Measurements from ENCODE around the gene RARG. TPM values are rescaled to one million over a fixed set of nuclear protein-coding genes. Genes with fewer than 3 reads are reported as not detected.

RARG gene
- total and polyA plus RNA-seq, 2 of the 8 experiments (the other 6 are each of a cell fraction or from before 2014, with no cell fraction given): 68.6 to 68.9 TPM

DNA sequence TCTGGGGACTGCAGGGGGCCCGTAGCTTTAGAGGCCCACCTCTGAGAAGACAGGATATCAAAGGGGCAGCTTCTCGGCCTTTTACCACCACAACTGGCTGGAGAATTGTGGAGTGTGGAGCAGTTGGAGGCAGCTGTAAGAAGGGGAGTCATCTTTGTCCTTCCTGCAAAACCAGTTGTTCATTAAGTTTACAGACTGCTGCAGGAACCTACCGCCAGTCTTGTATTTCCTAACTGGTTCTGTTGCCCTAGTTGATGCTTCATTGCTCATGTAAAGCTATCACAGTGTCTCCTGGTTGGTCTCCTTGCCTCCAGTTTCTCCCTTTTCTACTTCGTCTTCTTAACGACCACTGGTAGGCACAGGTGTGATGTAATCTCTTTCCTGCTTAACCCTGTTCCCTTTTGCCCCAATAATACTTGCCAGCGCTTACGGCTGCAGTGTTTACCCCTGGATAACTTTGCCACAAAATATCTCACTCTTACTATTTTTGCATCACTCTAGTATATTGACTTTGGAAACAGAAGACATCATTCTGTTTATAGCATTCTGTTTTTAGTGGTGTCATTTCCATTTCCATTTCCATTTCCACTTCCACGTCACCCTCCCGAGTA is 48.0 kb upstream of the RARG start:
- H4K20me1 ChIP-seq (replicated peaks in 1 of 2; ENCODE audit: control insufficient read depth in 1 of 2, insufficient read depth in 2 of 2, low read length in 2 of 2): peaks cover 0 to 3% of the 10 kb centered on the region in 2 experiments
- no peak overlapping the region for H4K8ac ChIP-seq (ENCODE audit: extremely low read depth, insufficient read depth, low read length)
- 93% methylated on average over 9 of the region's 9 CpGs; no CpG with 5 or more reads in 1 of the 2 experiments for WGBS, 2 experiments (ENCODE audit: extremely low coverage in 1 of 2, insufficient coverage in 1 of 2, insufficient read length in 1 of 2, insufficient replicate concordance in 2 of 2, low coverage in 1 of 2, low lambda C conversion rate in 2 of 2, missing lambda C conversion rate in 1 of 2)
- CTCF ChIA-PET (ENCODE audit: partially characterized antibody): interaction anchor here (0.6 to 28.3 kb wide), 12 partner anchors 9 to 120 kb away, joined by 3 to 573 read pairs (median 4); partner anchors contain the start of genes ESPL1, ITGB7 and MYG1
- H3K4me2 ChIP-seq (ENCODE audit: insufficient read depth in 1 of 2, low read depth in 2 of 2, low read length in 2 of 2): no peak overlapping the region
- H3K56ac ChIP-seq (replicated peaks; ENCODE audit: insufficient read length, low read depth, low read length): no peak overlapping the region
- H2BK20ac ChIP-seq (ENCODE audit: low read length): no peak overlapping the region
- H3K4me1 ChIP-seq (replicated peaks in 1 of 4; ENCODE audit: control insufficient read depth in 3 of 4, insufficient read depth in 4 of 4, low read length in 3 of 4): no peaks in the 10 kb centered on the region
- no peaks in the 10 kb centered on the region for H3K23me2 ChIP-seq (ENCODE audit: low read depth, low read length)
- no peak overlapping the region for H3K4ac ChIP-seq (replicated peaks; ENCODE audit: insufficient read length, low read depth, low read length)
- no peak overlapping the region for H2AFZ ChIP-seq (ENCODE audit: low read length)
- no peak overlapping the region for H2BK12ac ChIP-seq (ENCODE audit: low read depth, low read length)
- no peak overlapping the region for H3K14ac ChIP-seq (ENCODE audit: insufficient read length)
- no peaks in the 10 kb centered on the region for H3K79me2 ChIP-seq (ENCODE audit: control insufficient read depth in 1 of 2, insufficient read depth in 2 of 2, low read length in 2 of 2)
- FAIRE-seq (no peak), DNase-seq (ENCODE audit: low read depth in 1 of 2, low spot score in 2 of 2) (no peak)
- no peak overlapping the region for H4K5ac ChIP-seq (ENCODE audit: insufficient read length, low read depth, low read length)
- no peak overlapping the region for H2BK15ac ChIP-seq (ENCODE audit: low read length)
- H3K79me1 ChIP-seq (ENCODE audit: low read depth, low read length): no peaks in the 10 kb centered on the region
- no peak overlapping the region for H3K9ac ChIP-seq (replicated peaks in 1 of 4; ENCODE audit: extremely low read depth in 1 of 4, low read depth in 3 of 4, low read length in 3 of 4)
- no peak overlapping the region for H3K23ac ChIP-seq (ENCODE audit: insufficient read length)
- POLR2A ChIA-PET (ENCODE audit: partially characterized antibody): interaction anchor here (3.7 to 9.3 kb wide), 2 partner anchors 11 to 13 kb away, joined by 29 to 76 read pairs; partner anchors contain the start of genes ESPL1 and PFDN5
- H3K27ac ChIP-seq (ENCODE audit: low read depth, low read length): no peak overlapping the region
- H2AK5ac ChIP-seq (ENCODE audit: low read depth, low read length): no peak overlapping the region
- no peak overlapping the region for H3K4me3 ChIP-seq (ENCODE audit: extremely low read depth in 1 of 4, insufficient read depth in 2 of 4, low read depth in 3 of 4, low read length in 4 of 4)
- H3K18ac ChIP-seq (ENCODE audit: extremely low read depth, low read length): no peak overlapping the region
- H3K9me3 ChIP-seq (ENCODE audit: insufficient read depth in 2 of 2, low read depth in 1 of 2, low read length in 1 of 2): no peaks in the 10 kb centered on the region
- H4K91ac ChIP-seq (replicated peaks; ENCODE audit: insufficient read length, low read length): no peak overlapping the region
- no peak overlapping the region for H2BK5ac ChIP-seq (ENCODE audit: low read depth, low read length)
- no peaks in the 10 kb centered on the region for H3K27me3 ChIP-seq (replicated peaks in 1 of 4; ENCODE audit: control insufficient read depth in 3 of 4, extremely low read depth in 1 of 4, insufficient read depth in 3 of 4, low read length in 3 of 4)
- no peak overlapping the region for H2BK120ac ChIP-seq (replicated peaks; ENCODE audit: low read depth, low read length)
- H3K36me3 ChIP-seq (ENCODE audit: control insufficient read depth in 2 of 4, insufficient read depth in 4 of 4, low read length in 3 of 4): peaks cover 24 to 78% (median 60%) of the 10 kb centered on the region in 4 experiments; a peak in 7 of 8 replicates
- TF ChIP-seq SAP30 (IDR thresholded peaks at IDR 0.05; ENCODE audit: insufficient read depth, insufficient replicate concordance, low read length) (no peak), NANOG (IDR thresholded peaks at IDR 0.05; ENCODE audit: insufficient read depth, low read depth, low read length, poor library complexity, severe bottlenecking) (no peak), ASH2L (IDR thresholded peaks at IDR 0.05; ENCODE audit: low read length) (no peak), BCL11A (IDR thresholded peaks at IDR 0.05; ENCODE audit: low read depth in 2 of 2, low read length in 2 of 2) (no peak), KDM5A (IDR thresholded peaks at IDR 0.05; ENCODE audit: low read length) (no peak), SIX5 (IDR thresholded peaks at IDR 0.05; ENCODE audit: low read depth, low read length) (no peak), POU5F1 (IDR thresholded peaks at IDR 0.05; ENCODE audit: low read depth, low read length) (no peak), HDAC6 (IDR thresholded peaks at IDR 0.05; ENCODE audit: low read depth, low read length) (no peak), BRCA1 (IDR thresholded peaks at IDR 0.05; ENCODE audit: low read depth, low read length) (no peak), CBX5 (IDR thresholded peaks at IDR 0.05; ENCODE audit: low read depth, low read length) (no peak)
- TF ChIP-seq, protein P1, sequence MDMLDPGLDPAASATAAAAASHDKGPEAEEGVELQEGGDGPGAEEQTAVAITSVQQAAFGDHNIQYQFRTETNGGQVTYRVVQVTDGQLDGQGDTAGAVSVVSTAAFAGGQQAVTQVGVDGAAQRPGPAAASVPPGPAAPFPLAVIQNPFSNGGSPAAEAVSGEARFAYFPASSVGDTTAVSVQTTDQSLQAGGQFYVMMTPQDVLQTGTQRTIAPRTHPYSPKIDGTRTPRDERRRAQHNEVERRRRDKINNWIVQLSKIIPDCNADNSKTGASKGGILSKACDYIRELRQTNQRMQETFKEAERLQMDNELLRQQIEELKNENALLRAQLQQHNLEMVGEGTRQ (IDR thresholded peaks at IDR 0.05; ENCODE audit: low read length): no peak
- TF ChIP-seq, protein P2, sequence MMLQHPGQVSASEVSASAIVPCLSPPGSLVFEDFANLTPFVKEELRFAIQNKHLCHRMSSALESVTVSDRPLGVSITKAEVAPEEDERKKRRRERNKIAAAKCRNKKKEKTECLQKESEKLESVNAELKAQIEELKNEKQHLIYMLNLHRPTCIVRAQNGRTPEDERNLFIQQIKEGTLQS (IDR thresholded peaks at IDR 0.05; ENCODE audit: insufficient read depth, low read depth, low read length): no peak
